ENCODE results near the gene AMY1A. TPM values are rescaled to one million over a fixed set of nuclear protein-coding genes. Genes with fewer than 3 reads are reported as not detected.
"Not testable (repeated sequence)": the region's sequence is repeated elsewhere in the genome, so short reads cannot be mapped to it uniquely, and the experiment has no call there.

AMY1A gene
- total RNA-seq = not detected

DNA sequence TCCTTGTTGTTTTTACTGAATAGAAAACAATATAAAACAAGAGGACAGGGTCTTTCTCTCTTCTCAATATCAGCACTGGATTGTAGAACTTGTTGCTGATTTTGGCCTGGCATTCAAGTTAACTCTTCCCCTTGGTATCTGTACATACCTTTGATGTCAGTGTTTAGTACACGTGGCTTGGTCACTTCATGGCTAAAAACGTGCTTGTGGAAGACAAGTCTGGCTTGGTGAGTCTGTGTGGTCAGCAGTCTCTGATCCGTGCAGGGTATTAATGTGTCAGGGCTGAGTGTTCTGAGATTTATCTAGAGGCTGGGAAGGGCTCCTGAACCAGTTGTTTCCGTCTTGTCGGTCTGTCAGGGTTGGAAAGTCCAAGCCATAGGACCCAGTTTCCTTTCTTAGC lies at the start of gene AMY1A:
AMY1A (plus strand) TSS at position 301 of the 400 bp plus-strand sequence. CDS start 571 bp downstream, outside the sequence.
- not testable (repeated sequence) for FAIRE-seq; DNase-seq (ENCODE audit: low spot score in 2 of 2)

GRCh38 chr1:103616362-103616761 lies 39.2 kb upstream of the AMY1A start:
- DNase-seq (ENCODE audit: low spot score in 2 of 2) = no peak
- FAIRE-seq = no peak

GRCh38 chr1:103616994-103617477 lies 38.5 kb upstream of the AMY1A start, which contains the start of gene AMY2A:
TSS of gene AMY2A (plus strand) at chr1:103617427. CDS start at chr1:103617441, 14 bp downstream.
- not testable (repeated sequence) for DNase-seq (ENCODE audit: low spot score in 2 of 2); FAIRE-seq

DNA sequence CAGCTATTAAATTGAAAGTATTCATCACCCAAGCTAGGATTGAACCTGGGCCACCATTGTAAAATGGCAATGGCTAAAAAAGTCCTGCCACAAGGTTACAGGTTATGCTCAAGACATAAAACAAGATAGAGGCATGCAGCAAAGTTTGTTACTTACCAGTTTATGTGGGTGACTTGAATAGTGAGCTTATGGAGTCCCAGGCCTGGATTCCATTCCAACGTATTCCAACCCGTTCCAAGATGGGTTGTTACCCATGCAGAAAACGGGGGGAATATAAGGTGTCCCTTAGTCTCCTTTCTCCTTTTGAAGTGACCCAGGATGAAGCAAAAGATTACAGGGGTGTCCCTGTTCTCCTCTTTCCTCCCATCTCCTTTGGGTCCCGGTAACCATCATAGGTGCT lies 28.1 kb upstream of the AMY1A start:
- not testable (repeated sequence) for FAIRE-seq

DNA sequence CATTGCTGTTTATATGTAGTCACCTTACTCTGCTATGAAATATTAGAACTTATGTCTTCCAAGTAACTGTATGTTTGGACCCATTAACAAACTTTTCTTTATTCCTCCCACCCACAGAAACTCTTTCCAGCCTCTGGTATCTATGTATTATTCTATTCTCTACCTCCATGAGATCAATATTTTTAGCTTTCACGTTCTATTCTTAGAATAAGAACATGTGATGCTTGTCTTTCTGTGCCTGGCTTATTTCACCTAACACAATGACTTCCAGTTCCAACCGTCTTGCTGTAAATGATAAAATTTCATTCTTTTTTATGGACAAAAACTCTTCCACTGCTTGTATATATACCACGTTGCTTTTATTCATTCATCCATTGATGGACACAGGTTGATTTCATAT lies 14.4 kb upstream of the AMY1A start:
- DNase-seq (ENCODE audit: low spot score in 2 of 2) = not testable (repeated sequence)
- peak; percentile 19 for FAIRE-seq

More for the DNA sequence above, 28.1 kb upstream of the AMY1A start:
- not testable (repeated sequence) for DNase-seq (ENCODE audit: low spot score in 2 of 2)

- not testable (repeated sequence) for DNase-seq (ENCODE audit: low spot score in 2 of 2)
- peak; percentile 85 for FAIRE-seq
Measured at GRCh38 chr1:103643908-103644307, 11.7 kb upstream of the AMY1A start.

GRCh38 chr1:103650305-103650704 lies 5.3 kb upstream of the AMY1A start:
- FAIRE-seq; DNase-seq (ENCODE audit: low spot score in 2 of 2): not testable (repeated sequence)

GRCh38 chr1:103650889-103651288 lies 4.7 kb upstream of the AMY1A start:
- FAIRE-seq; DNase-seq (ENCODE audit: low spot score in 2 of 2): not testable (repeated sequence)

DNA sequence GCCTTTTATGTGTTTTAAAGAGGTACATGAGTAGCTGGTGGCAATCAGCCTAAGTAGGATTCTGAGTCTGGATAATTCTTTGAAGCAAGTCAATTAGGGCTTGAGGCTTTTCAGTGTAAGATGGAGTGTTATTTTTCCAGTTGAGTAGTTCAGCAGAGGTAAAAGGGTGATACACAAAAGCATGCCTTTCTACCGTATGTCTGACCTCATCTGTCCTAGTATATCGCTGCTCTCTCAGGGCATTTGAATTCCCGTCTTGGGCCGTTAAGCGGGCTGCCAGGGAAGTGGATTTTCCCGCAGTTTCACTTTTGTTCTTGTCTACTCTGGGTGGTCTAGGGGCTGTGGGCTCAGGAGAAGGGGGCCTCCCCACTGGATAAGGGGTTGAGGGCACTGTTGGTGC lies 1.4 kb upstream of the AMY1A start:
- DNase-seq (ENCODE audit: low spot score in 2 of 2); FAIRE-seq: not testable (repeated sequence)

- DNase-seq (ENCODE audit: low spot score in 2 of 2) = not testable (repeated sequence)
- peak; percentile 3 for FAIRE-seq
Measured at GRCh38 chr1:103676335-103676734, 20.8 kb downstream of the AMY1A start.

DNA sequence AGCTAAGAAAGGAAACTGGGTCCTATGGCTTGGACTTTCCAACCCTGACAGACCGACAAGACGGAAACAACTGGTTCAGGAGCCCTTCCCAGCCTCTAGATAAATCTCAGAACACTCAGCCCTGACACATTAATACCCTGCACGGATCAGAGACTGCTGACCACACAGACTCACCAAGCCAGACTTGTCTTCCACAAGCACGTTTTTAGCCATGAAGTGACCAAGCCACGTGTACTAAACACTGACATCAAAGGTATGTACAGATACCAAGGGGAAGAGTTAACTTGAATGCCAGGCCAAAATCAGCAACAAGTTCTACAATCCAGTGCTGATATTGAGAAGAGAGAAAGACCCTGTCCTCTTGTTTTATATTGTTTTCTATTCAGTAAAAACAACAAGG lies 40.5 kb downstream of the AMY1A start, which contains the start of gene AMY1B:
AMY1B (minus strand) TSS at position 101 of the 400 bp plus-strand sequence. CDS start 571 bp downstream, outside the sequence.
- DNase-seq (ENCODE audit: low spot score in 2 of 2); FAIRE-seq: not testable (repeated sequence)

- not testable (repeated sequence) for DNase-seq (ENCODE audit: low spot score in 2 of 2); FAIRE-seq
Measured at GRCh38 chr1:103697430-103697829, 41.9 kb downstream of the AMY1A start.

GRCh38 chr1:103700669-103701068 lies 45.1 kb downstream of the AMY1A start:
- DNase-seq (ENCODE audit: low spot score in 2 of 2); FAIRE-seq: not testable (repeated sequence)

- not testable (repeated sequence) for FAIRE-seq; DNase-seq (ENCODE audit: low spot score in 2 of 2)
Measured at GRCh38 chr1:103701256-103701655, 45.7 kb downstream of the AMY1A start.

DNA sequence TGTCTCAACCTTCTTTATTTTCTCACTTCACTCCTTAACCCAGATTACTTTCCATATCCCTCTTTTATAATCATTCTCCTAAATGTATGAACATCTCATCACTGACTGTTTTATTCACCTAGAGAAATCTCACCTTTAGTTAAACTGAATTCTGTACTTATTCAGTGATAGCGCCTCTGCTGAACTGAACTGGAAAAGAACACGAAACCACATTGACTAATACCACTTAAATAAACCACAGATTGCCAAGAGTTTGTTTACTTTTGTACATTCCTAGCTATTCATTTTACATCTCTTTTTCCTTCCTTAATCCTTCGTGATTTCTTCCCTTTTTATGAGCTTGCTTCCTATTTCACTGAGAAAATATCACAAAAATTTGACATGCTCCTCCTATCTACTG lies 52.1 kb downstream of the AMY1A start:
- not testable (repeated sequence) for FAIRE-seq; DNase-seq (ENCODE audit: low spot score in 2 of 2)

DNA sequence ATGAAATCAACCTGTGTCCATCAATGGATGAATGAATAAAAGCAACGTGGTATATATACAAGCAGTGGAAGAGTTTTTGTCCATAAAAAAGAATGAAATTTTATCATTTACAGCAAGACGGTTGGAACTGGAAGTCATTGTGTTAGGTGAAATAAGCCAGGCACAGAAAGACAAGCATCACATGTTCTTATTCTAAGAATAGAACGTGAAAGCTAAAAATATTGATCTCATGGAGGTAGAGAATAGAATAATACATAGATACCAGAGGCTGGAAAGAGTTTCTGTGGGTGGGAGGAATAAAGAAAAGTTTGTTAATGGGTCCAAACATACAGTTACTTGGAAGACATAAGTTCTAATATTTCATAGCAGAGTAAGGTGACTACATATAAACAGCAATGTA lies 54.8 kb downstream of the AMY1A start:
- not testable (repeated sequence) for DNase-seq (ENCODE audit: low spot score in 2 of 2); FAIRE-seq

Small RNA genes within 50 kb of the gene (small RNA-seq; reads per million reads assigned to genes)
- not detected for gene AC105272.1

Other genes with a start within 250 kb of the AMY1A start
- 16.7 TPM for gene RNPC3, start 130.1 kb upstream of the AMY1A start, total RNA-seq
- gene AMY2B, start 84.2 kb upstream of the AMY1A start, total RNA-seq = 146 TPM
- not detected for gene AMY2A, start 38.3 kb upstream of the AMY1A start, total RNA-seq
- not detected for gene AMY1B, start 40.5 kb downstream of the AMY1A start, total RNA-seq
- gene AMY1C, start 94.1 kb downstream of the AMY1A start, total RNA-seq = not detected